Endothelial cell of coronary artery (primary cell): ENCODE data around the gene MRPL55. TPM values are rescaled to one million over a fixed set of nuclear protein-coding genes. Genes with fewer than 3 reads are reported as not detected.

Experiments
- total RNA-seq: library from RNA; depleted of rRNA; stranded (reverse); fragments of >200 nt; gene quantifications from 2 replicates; pipeline ENCODE4 v1.2.3, GENCODE V29; 2014

MRPL55 gene
- 61.8 and 63.3 TPM in 2 replicates for total RNA-seq

GRCh38 chr1:228109073-228109961 is at the start of gene MRPL55:
TSS of gene MRPL55 (minus strand) at chr1:228109299. CDS start at chr1:228108260, 1,039 bp downstream.

GRCh38 chr1:228149406-228150119 is 40.5 kb upstream of the MRPL55 start, which contains the start of gene GJC2:
TSS of gene GJC2 (plus strand) at chr1:228149930. CDS start at chr1:228157759, 7,829 bp downstream.

GRCh38 chr1:228139931-228140723 is 31.0 kb upstream of the MRPL55 start, which contains the start of gene GUK1:
TSS of gene GUK1 (plus strand) at chr1:228140279. CDS start at chr1:228140303, 24 bp downstream.

GRCh38 chr1:228102791-228103620 is 6.1 kb downstream of the MRPL55 start, which contains the start of gene C1orf35:
TSS of gene C1orf35 (minus strand) at chr1:228103325. CDS start at chr1:228103227, 98 bp downstream.

GRCh38 chr1:228082214-228082917 is 26.7 kb downstream of the MRPL55 start, which contains the start of gene ARF1:
TSS of gene ARF1 (plus strand) at chr1:228082708. CDS start at chr1:228097115, 14,407 bp downstream.

Other genes starting within 250 kb of the MRPL55 start
- 1.3 and 4.4 TPM in 2 replicates for gene WNT9A, start 161.4 kb downstream of the MRPL55 start, total RNA-seq
- not detected in 2 replicates for gene WNT3A, start 102.3 kb downstream of the MRPL55 start, total RNA-seq
- 270 and 290 TPM in 2 replicates for gene ARF1, start 26.6 kb downstream of the MRPL55 start, total RNA-seq
- 9.2 and 10.7 TPM in 2 replicates for gene C1orf35, start 6.0 kb downstream of the MRPL55 start, total RNA-seq
- gene GUK1, start 31.0 kb upstream of the MRPL55 start, total RNA-seq, result 472 and 568 TPM in 2 replicates
- gene GJC2, start 40.6 kb upstream of the MRPL55 start, total RNA-seq, result 1.2 and 3.9 TPM in 2 replicates
- 4.5 and 5.5 TPM in 2 replicates for gene IBA57, start 56.5 kb upstream of the MRPL55 start, total RNA-seq
- gene OBSCN, start 98.7 kb upstream of the MRPL55 start, total RNA-seq, result 2.2 and 3.5 TPM in 2 replicates